Measurements from ENCODE around the gene RBP3.

Gene RBP3

DNA sequence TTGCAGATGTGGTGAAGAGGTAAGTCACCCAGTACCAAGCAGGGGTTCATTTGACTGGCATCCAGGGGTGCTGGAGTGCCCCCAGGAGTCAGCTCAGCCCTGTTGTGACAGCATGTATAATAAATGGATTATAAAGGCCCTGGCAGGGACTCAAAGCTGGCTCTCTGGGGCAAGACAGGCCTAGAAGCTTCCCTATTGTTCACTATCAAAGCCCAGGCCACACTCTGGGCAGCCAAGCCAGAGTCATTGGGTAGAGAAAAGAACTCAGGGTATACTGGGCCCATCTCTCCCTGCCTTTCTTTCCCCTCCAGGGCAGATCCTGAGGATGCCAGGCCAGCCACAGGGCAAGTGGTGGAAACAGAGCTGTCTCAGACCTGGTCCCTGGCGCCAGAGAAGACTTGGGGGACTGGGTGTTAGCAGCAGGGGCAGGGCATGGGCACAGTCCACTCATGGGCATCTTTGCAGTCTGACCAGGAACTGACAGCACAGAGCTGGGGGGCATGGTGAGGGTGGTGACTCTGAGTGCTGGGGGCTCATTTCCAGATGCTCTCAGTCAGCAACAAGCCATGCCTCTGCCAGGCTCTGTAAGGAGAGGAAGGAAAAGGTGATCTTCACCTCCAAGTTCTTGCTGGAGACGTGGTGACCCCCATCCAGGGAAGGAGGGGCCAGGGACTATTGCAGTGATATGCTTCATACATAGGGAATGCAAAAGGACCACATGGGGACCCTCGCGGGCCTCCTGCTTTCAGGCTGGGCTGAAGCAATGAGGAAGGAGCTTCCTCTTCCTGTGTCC is 11.7 kb downstream of the RBP3 start:
- no peak for DNase-seq

DNA sequence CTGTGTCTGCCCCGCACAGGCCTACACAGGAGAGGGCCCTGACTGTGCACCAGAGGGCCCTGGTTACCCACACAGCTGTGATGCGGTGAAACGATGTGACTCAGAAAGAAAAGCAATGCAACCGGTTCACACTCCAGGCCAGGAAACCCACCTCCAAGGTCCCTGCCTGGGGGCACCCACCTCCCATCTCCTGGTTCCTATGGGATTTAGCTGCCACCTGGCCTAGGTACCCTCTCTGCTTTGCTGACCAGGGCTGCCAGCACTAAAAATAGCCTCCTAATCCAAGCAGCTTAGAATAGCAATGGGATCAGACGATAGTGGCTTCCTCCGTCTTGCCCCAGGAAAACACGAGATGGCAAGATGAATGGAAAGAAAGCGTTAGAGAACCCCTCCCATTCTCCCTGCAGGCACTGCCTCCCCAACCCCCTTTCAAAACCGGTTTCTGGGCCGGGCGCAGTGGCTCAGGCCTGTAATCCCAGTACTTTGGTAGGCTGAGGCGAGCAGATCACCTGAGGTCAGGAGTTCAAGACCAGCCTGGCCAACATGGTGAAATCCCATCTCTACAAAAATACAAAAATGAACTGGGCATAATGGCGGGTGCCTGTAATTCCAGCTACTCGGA is 12.4 kb downstream of the RBP3 start:
- DNase-seq = no peak

DNA sequence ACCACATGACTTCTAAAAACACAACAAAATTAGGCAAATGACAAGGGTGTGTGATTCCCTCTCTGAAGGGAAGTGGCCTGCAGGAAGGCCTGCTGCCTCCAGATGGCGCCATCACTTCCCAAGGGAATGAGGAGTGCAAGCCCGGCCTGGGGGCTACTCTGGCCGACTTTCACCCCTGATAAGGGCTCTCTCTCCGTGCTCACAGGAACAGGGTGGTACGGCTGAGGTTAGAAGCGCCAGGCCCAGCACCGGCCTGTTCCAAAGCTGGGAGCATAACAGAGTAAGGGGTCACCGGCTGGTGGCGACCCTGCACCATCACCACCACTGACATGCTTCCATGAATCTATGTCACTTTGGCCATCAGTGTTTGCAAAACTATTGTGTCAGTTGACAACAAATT is 13.1 kb downstream of the RBP3 start:
- no peak for DNase-seq

DNA sequence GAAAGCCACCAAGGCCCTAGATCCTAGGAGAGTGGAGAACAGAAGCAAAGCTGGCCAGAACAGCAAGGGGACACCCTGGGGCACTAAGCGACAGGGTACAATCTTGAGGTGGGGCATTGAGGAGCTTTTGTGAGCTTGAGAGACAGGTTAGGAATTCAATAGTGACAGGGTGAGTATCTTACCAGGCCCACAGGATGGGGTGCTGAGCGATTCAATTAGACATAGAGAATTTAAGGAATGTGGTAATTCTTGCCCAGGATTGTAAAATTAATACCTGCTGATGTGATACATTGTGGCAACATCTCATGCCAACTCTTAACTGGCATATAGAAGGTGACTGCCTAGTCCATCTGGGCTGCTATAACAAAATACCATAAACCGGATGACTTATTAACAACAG is 14.0 kb downstream of the RBP3 start:
- no peak for DNase-seq

DNA sequence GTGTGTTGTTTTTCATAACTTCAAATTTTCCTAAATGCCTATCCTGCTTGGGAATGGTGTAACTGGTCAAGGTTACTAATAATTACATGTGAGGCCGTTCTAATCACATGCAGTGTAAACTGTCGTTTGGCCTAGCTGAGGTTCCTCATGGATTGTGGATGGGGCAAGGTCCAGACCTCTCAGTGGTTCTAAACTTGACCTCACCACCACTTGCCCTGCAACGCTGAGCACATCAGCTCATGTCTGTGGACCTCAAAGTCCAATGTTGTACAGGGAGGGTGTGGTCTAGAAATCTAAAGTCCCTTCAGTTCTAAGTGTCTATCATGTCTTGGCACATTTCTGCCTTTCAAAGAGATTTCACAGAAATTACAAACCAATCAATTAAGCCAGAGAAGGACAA is 15.6 kb downstream of the RBP3 start:
- DNase-seq = no peak

DNA sequence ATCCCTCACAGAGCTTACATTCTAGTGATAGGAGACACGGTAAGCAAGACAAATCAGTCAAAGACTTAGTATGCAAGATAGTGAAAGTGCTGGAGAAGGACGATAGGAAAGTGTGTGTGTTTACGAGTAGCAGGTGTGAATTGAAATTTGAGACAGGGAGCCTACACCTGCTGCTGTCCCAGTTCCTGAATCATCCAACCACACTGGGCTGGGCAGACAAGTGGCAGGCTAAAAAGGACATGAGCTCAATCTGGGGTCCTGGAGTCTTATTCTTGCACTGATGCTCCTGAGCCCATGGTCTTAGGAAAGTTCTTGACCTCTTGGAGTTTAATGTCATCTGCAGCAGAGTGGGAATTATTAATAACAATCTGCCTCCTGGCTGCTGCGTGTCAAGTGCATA is 16.2 kb downstream of the RBP3 start:
- DNase-seq = no peak

DNA sequence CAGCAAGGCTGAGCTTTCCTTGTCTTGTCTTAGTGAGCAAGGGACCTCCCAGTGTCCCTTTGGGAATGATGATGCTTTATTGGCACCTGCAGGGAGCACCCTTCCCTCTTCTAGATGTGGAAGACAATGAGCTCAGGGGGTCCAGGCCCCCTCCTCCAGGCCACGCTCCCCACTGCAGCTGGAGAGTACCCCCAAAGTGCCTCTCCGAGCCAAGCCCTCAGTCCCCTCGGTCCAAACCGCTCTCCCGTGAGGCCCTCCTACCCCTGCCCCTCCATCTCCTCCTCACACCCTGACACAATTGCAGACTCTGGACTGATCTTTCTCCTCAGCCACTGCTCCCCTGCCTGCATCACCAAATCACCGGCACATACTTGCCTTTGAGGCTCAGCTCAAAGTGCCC is 16.7 kb downstream of the RBP3 start:
- DNase-seq = no peak

DNA sequence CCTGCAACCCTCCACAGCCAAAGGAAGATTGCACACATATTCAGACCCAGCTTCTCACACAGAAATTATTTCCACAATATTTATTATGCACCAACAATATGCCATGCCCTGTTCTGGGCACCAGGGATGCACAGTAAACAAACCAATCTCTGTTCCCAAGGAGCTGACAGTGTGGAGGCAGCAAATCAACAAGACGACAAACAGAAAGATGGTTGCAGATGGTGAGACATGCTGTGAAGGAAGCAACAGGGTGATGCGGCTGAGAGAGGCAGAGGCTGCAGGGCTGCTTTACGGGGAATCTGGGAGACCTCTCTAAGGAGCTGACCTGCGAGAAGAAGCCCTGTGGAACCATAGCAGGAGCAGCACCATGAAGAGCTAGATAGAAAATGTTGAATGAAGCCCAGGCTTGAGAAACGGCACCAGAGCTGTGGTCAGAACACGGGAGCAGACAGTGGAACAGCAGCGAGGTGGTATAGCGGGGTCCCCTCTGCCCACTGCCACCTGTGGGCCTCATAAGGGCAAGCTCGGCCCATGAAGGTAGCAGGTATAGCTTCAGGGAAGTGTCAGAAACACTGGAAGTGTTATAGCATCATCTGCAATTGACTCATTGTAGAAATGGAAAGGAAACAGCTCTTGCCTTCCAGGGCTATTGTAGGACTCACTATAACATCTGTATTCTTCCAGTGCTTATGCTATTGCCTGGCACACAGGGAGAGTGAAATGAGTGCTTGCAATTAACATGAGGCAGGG is 17.4 kb downstream of the RBP3 start:
- no peak for DNase-seq

DNA sequence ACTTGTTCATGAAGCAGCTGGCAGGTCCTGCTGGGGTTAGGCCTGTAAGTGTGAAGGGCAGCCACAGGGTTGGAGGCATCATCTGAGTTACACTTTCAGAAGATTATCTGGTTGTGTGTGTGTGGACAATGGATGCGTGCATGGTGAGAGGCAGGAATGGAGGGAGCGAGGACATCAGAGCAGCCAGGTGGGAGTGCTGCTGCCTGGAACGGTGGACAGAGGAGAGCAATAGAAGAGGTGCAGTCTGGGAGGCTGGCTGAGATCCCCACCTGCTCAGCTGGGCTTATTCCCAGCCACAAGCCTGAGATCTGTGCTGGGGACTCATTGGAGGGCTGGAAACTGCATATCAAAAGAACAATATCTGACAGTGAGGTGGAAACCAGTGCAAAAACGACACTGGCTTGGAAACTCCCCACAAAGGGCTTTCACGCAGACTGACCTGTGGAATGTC is 18.0 kb downstream of the RBP3 start:
- DNase-seq = no peak

DNA sequence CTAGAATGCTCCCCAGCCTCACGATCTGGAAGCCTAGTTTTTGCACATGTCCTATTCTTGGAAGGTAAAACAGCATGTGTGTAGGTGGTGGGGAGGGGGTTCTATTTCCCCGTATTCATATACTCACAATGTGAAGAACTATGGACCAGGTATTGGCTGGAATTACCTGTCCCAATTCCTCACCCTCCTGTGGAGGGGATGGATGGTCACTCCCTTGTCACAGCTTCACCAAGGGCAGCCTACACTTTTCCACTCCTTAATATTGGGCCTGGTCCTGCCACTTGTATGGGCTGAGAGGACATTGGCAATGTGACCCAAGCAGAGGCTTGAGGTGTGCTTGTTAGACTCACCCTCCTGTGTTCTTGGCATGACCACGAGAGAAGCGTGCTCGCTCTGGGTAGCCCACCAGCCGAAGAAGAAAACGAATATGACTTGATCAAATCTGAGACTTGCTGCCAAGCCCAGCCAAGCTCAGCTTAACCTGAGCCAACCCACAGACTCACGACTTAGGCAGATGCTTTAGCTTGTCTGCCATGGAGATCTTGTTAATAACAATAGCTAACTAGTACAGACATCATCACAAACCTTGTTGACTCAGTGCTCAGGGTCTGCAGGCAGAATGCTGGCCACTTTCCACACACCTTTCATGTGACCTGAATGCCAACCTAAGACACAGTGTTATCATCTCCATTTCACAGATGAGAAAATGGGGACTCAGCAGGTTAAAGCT is 18.7 kb downstream of the RBP3 start:
- no peak for DNase-seq

DNA sequence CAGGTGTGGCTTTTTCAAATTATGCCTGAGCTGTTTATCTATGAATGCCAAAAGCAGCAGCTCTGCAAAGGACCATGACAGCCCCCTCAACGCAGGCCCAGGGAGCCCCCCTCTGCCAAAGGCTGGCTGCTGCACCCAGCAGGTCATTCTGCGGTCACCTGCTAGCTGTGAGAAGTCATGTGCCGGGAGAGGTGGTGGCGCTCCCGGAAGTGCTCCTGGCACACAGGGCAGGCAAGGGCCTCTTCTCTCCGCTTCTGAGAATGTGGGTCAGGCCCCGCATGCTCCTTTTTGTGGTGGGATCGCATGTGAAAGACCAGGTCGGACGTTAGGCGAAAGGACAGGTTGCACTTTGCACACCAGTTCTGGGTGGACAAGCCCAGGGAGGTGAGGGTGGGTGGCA is 19.5 kb downstream of the RBP3 start:
- DNase-seq = no peak

DNA sequence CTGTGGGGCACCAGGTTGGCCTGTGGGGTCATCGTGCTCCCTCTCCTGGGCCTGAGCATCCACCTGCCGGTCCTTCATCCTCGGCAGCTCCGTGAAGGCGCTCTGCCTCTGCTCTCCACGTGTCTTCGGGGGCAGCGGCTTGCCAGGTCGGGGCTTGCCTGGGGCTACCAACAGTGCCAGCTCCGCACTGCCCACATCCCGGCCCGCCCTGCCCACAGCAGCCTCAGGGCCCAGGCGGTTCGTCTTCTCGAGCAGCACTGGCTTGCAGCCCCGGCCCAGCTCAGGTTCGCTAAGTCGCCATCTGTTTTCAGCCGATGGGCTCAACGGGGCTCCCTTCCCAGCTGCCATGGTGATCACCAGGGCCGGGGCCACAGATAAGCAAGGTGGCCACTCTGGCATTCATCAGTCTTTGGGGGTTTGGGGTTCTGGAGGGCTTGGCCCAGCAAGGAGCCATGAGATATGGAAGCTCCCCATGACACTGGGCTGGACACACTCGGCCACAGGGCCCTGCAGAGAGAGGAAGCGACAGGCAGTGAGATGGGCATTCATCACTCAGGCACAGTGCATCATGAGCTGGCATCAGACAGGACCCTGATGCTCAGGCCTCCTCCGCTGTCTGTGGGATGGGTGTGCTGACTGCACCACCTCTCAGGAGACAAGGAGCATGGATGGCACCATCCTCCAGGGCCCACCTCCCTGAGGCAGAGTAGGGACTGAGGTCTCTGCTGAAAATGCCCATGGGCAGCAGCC is 20.4 kb downstream of the RBP3 start:
- DNase-seq = no peak

DNA sequence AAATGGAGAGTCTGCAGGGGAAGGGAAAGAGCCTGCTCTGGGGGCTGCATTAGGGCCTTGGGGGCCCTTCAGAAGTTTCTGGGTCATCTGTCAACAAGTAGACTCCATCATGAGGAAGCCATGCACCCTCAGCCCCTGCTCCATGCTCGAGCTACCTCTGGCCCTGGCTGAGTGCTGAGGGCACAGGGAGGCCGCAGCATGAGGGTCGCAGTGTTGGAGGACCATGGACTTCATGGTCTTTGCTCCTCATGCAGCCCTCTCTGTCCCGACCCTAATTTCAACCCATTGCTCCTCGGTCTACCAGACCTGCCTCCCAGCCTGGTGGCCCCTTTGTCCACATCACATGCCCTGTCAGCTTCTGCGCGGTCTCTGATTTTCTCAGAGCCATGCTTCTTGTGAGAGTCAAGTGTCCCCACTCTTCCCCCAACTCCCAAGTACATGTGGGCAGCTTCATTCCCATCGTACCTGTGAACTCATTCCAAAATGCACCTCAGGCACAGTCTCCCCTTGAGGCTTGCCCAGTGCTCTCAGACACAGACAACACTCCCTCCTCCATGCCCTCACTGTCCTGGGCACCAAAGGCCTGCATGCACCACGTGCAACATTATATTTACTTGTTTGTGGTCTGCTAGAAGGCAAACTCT is 21.2 kb downstream of the RBP3 start:
- DNase-seq = no peak

DNA sequence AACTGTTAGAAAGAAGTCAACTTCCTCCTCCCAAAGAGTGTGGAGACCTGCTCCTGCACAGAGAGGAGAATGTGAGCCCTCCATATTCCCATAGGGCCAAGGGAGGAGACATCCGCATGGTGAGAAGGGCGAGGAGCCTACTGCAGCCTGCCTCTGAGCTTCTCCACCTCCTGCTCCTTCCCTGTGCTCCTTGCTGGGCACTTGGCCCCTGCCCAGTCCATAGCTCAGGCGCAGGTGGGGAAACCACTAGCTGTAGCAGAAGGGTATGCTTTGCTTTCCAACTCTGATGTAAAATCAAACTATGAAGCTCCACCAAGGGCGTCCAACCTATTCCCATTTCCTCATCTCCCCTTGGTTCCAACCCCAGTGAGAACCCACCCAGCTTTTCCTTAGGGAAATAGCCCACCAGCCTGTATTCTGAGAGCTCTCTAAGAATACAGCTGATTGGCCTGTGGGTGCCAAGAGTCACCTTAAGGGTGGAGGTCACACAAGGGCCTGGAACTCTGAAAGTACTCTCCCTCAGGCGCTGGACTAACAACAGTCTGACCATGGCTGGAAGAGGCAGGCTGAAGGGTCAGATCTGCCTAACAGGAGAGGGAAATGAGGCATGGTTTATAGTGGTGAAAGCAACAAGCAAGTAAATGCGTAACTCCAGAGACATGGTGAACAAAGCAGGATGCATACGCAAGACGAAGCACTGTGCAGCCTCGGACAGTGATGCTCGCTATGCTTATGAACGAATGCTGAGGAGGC is 22.0 kb downstream of the RBP3 start:
- no peak for DNase-seq

DNA sequence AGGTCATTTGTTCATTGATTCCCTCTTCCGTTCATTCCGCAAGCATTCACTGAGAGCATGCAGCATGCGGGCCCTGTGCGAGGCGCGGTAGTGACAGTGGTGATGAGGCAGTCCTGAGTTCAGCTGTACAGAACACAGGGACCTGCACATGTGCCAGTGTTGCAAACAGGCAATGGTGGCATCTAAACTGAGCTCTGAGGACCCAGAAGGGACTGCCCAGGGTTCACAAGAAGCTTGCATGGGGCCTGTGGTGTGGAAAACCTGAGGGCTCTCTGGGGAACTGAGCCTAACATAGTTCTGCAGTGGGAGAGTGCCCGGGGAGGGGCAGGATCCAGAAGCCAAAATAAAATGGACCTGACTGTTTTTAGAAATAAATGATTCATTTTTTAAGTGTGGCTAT is 22.7 kb downstream of the RBP3 start:
- DNase-seq = no peak

DNA sequence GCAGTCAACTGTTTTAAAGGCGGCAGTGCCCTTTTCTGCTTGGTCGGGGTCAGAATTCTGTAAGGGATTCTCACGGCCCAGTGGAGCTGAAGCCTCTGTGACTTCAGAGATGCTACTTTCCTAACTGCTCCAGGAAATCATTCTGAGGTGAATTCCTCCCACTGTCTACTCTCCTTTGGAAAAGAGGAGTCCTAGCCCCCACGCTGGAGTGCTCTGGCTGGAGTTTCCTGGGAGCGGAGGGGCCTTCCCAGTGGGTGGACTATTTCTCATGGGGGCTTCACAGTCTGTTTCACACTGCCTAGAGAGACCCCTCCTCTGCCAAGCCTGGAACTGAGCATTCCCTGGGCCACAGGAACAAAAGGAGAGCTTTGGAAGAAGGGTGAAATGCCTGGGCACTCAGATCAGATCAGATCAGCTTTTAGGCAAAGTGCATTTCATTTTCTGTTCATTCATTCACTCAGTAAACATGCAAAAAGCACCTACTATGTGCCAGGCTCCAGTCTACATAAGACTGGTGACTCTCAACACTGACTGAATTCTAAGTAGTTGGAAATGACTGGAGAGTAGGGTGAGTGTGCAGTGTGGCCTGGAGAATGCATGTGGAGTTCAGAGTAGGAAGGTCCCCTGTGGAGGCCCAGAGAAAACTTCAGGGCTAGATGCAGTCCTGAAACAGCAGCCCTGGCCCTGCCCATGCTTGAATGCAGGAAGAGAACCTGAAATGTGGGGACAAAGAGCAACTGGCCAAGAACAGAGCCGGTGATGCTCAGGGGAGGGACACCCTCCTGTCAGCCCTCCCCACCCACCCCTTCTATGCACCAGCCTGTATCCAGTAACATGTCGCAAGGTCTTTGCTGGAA is 23.7 kb downstream of the RBP3 start:
- DNase-seq = no peak

DNA sequence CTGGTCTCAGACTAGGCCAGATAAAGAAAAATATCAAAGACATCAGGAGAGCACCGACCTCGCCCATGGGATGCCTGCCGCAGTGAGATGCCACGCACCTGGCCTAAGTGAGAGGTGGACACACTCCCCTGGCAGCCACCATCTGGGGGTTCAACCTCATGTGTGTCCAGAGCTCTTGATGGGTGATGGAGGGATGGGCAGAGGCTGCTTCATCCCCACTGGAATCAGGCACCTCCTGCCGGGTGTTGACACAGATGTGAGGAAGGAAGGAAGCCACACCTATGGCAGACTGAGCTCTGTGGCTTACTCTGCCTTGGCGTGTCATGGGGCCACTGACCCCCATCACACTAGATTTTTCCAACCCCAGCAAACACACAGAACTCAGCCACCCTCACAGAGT is 24.6 kb downstream of the RBP3 start:
- DNase-seq = no peak

DNA sequence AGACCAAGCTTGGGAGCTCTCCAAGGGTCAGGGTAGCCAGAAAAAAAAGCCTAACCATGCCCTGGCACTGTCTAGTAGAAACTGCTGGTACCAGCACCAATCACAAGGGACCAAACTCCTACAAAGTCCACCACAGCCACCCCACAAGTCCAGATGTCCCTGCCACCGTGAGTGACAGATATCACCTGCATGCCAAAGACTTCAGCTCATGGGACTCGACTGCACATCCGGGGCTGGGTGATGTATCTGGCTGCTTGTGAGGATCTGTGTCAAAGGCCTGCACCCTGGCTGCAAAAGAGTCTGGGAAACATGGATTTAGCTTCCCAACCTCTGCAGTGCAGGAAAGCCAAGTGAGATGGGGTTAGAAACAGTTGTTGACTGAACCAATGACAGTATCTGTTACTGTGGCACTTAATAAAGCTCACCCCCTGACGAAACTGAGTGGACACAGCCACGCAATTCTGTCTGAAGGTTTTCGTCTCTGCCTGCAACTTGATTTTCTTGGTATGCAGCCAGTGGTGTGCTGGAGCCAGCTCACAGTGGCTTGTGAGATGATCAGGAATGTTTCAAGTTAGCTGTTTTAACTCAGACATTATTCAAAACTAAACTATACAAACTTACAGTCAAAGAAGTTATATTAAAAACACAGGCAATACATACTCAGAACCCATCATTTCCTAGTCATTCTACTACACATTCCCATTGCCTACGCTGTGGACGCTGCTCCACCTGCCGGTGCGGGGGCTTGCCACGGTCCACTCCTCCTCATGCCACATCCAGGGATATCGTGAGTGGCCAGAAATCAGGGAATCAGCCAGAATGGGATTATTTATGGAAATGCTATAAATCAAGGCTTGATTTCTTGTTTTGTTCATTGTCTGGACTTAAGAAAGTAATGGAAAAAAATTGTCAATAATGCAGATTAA is 26.7 kb downstream of the RBP3 start:
- no peak for DNase-seq

Data from NCI-H2107 (cell line).